Caco-2 (cell line): ENCODE measurements around the gene RBM11. TPM values are rescaled to one million over a fixed set of nuclear protein-coding genes. Genes with fewer than 3 reads are reported as not detected.

Experiments used
- BruUV-seq: library from RNA; stranded (reverse); fragments of 400-500 nt; replicated peaks from 2 replicates; lab custom pipeline; 2021; lab: Mats Ljungman, UMichigan
- CTCF ChIA-PET: fragments of 300-600 bp; sonication (Branson Sonifier 250); formaldehyde crosslinking; loops from one replicate; lab custom pipeline; 2022; ENCODE audit warnings: antibody characterized with exemption; lab: Charles Lee
- POLR2A ChIA-PET: fragments of 300-600 bp; sonication (Branson Sonifier 250); formaldehyde crosslinking; loops from one replicate; lab custom pipeline; 2022; ENCODE audit warnings: antibody characterized with exemption; lab: Charles Lee
- DNase-seq, 2 experiments: peaks; one replicate each; pipeline versions ENCODE4 v3.0.0 to v3.0.0-alpha.2; 2020 to 2022
- H3K27me3 ChIP-seq: replicated peaks from 2 replicates; pipeline ENCODE4 v1.6.0; 2011; ENCODE audit warnings: low read length; ENCODE audit not compliant: control insufficient read depth, insufficient read depth
- H3K36me3 ChIP-seq: 2 replicates; pipeline ENCODE4 v1.5.1; 2011; ENCODE audit warnings: low read length; ENCODE audit not compliant: control insufficient read depth, insufficient read depth
- H3K4me1 ChIP-seq: fragments of 250-450 bp; sonication (Bioruptor Pico); 2 replicates; pipeline ENCODE4 v1.5.1; 2020; ENCODE audit warnings: mild to moderate bottlenecking
- H3K4me3 ChIP-seq: 2 replicates; pipeline ENCODE4 v1.5.1; 2011; ENCODE audit warnings: low read depth, mild to moderate bottlenecking, control low read depth, low read length
- H3K9me3 ChIP-seq: fragments of 250-450 bp; sonication (Bioruptor Pico); 2 replicates; pipeline ENCODE4 v1.5.1; 2020; ENCODE audit warnings: mild to moderate bottlenecking, moderate library complexity
- H3K27ac Mint-ChIP-seq: one replicate; pipeline ENCODE4 v1.8.0; 2022; ENCODE audit warnings: mixed read lengths; ENCODE audit not compliant: unreplicated experiment
- H3K27me3 Mint-ChIP-seq: one replicate; pipeline ENCODE4 v1.8.0; 2022; ENCODE audit warnings: mixed read lengths; ENCODE audit not compliant: insufficient read depth, unreplicated experiment
- H3K36me3 Mint-ChIP-seq: one replicate; pipeline ENCODE4 v1.8.0; 2022; ENCODE audit warnings: mild to moderate bottlenecking, mixed read lengths; ENCODE audit not compliant: insufficient read depth, unreplicated experiment
- H3K4me1 Mint-ChIP-seq: one replicate; pipeline ENCODE4 v1.8.0; 2022; ENCODE audit warnings: low read depth, mixed read lengths; ENCODE audit not compliant: unreplicated experiment
- H3K4me3 Mint-ChIP-seq: one replicate; pipeline ENCODE4 v1.8.0; 2022; ENCODE audit warnings: mild to moderate bottlenecking, moderate library complexity, mixed read lengths; ENCODE audit not compliant: unreplicated experiment
- H3K9me3 Mint-ChIP-seq: one replicate; pipeline ENCODE4 v1.8.0; 2022; ENCODE audit warnings: mixed read lengths; ENCODE audit not compliant: unreplicated experiment
- CTCF ChIP-seq, 2 experiments: fragments of 200-600 bp in 1 of 2; IDR thresholded peaks; 1 replicate in 1 of 2; 2 replicates in 1 of 2; pipeline versions ENCODE4 v1.5.1 to v1.8.0; 2011 to 2022; ENCODE audit warnings: antibody characterized with exemption in 1 of 2, control low read depth in 1 of 2, inconsistent platforms in 1 of 2, low read depth in 1 of 2, low read length in 1 of 2, mild to moderate bottlenecking in 1 of 2, moderate library complexity in 1 of 2; ENCODE audit not compliant: insufficient read depth in 1 of 2, severe bottlenecking in 1 of 2, unreplicated experiment in 1 of 2
- intact Hi-C: fragments of 100-400 bp; cut with micrococcal nuclease; formaldehyde crosslinking; loops from one replicate; pipeline ENCODE4 v1.10.0; 2022; ENCODE audit not compliant: unreplicated experiment
- total RNA-seq: library from RNA; stranded (reverse); gene quantifications from 2 replicates; pipeline ENCODE4 v1.2.3, GENCODE V29; 2022

The RBM11 gene
- total RNA-seq, 1 experiment from 2014 or later: 0.61 TPM

GRCh38 chr21:14271641-14272040 is 55.7 kb downstream of the RBM11 start:
- no peaks in the 10 kb centered on the region for H3K9me3 Mint-ChIP-seq
- H3K36me3 ChIP-seq: no peaks in the 10 kb centered on the region
- peaks cover 12% of the 10 kb centered on the region for H3K4me1 ChIP-seq
- TF ChIP-seq CTCF (IDR thresholded peaks at IDR 0.05; ENCODE audit: insufficient read depth in 1 of 2, low read depth in 1 of 2, low read length in 1 of 2, severe bottlenecking in 1 of 2, unreplicated experiment in 1 of 2): no peak
- H3K4me3 ChIP-seq: no peak overlapping the region
- H3K4me3 Mint-ChIP-seq: no peak overlapping the region
- H3K27ac Mint-ChIP-seq: no peak overlapping the region
- POLR2A ChIA-PET: no interaction called here
- DNase-seq: no peak
- intact Hi-C loops: no loop called here
- H3K27me3 ChIP-seq: no peaks in the 10 kb centered on the region
- no TSS peak for BruUV-seq
- no peaks in the 10 kb centered on the region for H3K9me3 ChIP-seq
- peaks cover 4% of the 10 kb centered on the region for H3K27me3 Mint-ChIP-seq
- no peaks in the 10 kb centered on the region for H3K36me3 Mint-ChIP-seq
- CTCF ChIA-PET: no interaction called here
- peaks cover 25% of the 10 kb centered on the region for H3K4me1 Mint-ChIP-seq

GRCh38 chr21:14273736-14274538 is 58.0 kb downstream of the RBM11 start:
- no peak overlapping the region for H3K4me3 ChIP-seq
- H3K4me1 ChIP-seq: peaks cover 4% of the 10 kb centered on the region; the same call in 1 of the 2 replicates
- BruUV-seq: no TSS peak
- H3K36me3 ChIP-seq: no peaks in the 10 kb centered on the region
- TF ChIP-seq CTCF (IDR thresholded peaks at IDR 0.05; ENCODE audit: insufficient read depth in 1 of 2, low read depth in 1 of 2, low read length in 1 of 2, severe bottlenecking in 1 of 2, unreplicated experiment in 1 of 2): no peak
- peaks cover 4% of the 10 kb centered on the region for H3K27me3 Mint-ChIP-seq
- H3K27ac Mint-ChIP-seq: no peak overlapping the region
- H3K27me3 ChIP-seq: no peaks in the 10 kb centered on the region
- no peak overlapping the region for H3K4me3 Mint-ChIP-seq
- peaks cover 19% of the 10 kb centered on the region for H3K4me1 Mint-ChIP-seq
- H3K9me3 Mint-ChIP-seq: no peaks in the 10 kb centered on the region
- H3K9me3 ChIP-seq: no peaks in the 10 kb centered on the region
- no peaks in the 10 kb centered on the region for H3K36me3 Mint-ChIP-seq
- intact Hi-C loops: no loop called here
- ChIA-PET POLR2A (no interaction called here), CTCF (no interaction called here)
- no peak for DNase-seq

GRCh38 chr21:14275702-14276205 is 59.8 kb downstream of the RBM11 start:
- Histone ChIP-seq H3K36me3 (no peaks in the 10 kb centered on the region), H3K9me3 (no peaks in the 10 kb centered on the region), H3K4me3 (no peak overlapping the region), H3K4me1 (no peaks in the 10 kb centered on the region), H3K27me3 (no peaks in the 10 kb centered on the region)
- H3K27ac Mint-ChIP-seq: no peak overlapping the region
- ChIA-PET CTCF (no interaction called here), POLR2A (no interaction called here)
- no peak for TF ChIP-seq CTCF (IDR thresholded peaks at IDR 0.05; ENCODE audit: insufficient read depth in 1 of 2, low read depth in 1 of 2, low read length in 1 of 2, severe bottlenecking in 1 of 2, unreplicated experiment in 1 of 2)
- H3K36me3 Mint-ChIP-seq: no peaks in the 10 kb centered on the region
- intact Hi-C loops: no loop called here
- BruUV-seq: no TSS peak
- no peaks in the 10 kb centered on the region for H3K9me3 Mint-ChIP-seq
- no peak for DNase-seq
- H3K27me3 Mint-ChIP-seq: peaks cover 4% of the 10 kb centered on the region
- H3K4me1 Mint-ChIP-seq: peaks cover 12% of the 10 kb centered on the region
- H3K4me3 Mint-ChIP-seq: no peak overlapping the region

Other genes starting within 250 kb of the RBM11 start
- gene LIPI, start 5.2 kb upstream of the RBM11 start, total RNA-seq: not detected in 2 replicates
- gene HSPA13, start 167.0 kb downstream of the RBM11 start, total RNA-seq: 22.7 and 27.4 TPM in 2 replicates